Heart right ventricle (tissue), 16 donors: ENCODE measurements around the gene PPP2R3C. TPM values are rescaled to one million over a fixed set of nuclear protein-coding genes. Genes with fewer than 3 reads are reported as not detected.

Experiments used
- ATAC-seq, 8 donors: fragments of 200-7000 bp; cut with Tn5 transposase; one replicate each; pipeline ENCODE4 v1.9.1; 2020; ENCODE audit warnings: mild to moderate bottlenecking in 8 of 8, moderate library complexity in 8 of 8, moderate number of reproducible peaks in 1 of 8
- DNase-seq, 2 donors: peaks; one replicate each; pipeline ENCODE4 v3.0.0-alpha.2; 2020
- H3K27ac ChIP-seq, 10 donors: fragments of 200-600 bp; sonication (generic) in 2 of 10; one replicate each; pipeline versions ENCODE4 v1.5.0 to v1.8.0; 2020 to 2022; ENCODE audit warnings: mild to moderate bottlenecking in 3 of 10
- H3K27me3 ChIP-seq, 7 donors: fragments of 200-600 bp; one replicate each; pipeline ENCODE4 v1.8.0; 2021 to 2022; ENCODE audit warnings: mild to moderate bottlenecking in 2 of 7
- H3K36me3 ChIP-seq, 9 donors: fragments of 200-600 bp; sonication (generic) in 1 of 9; one replicate each; pipeline versions ENCODE4 v1.5.0 to v1.8.0; 2020 to 2022; ENCODE audit warnings: mild to moderate bottlenecking in 2 of 9
- H3K4me1 ChIP-seq, 9 donors: fragments of 200-600 bp; sonication (generic) in 1 of 9; one replicate each; pipeline versions ENCODE4 v1.5.0 to v1.8.0; 2020 to 2022; ENCODE audit warnings: mild to moderate bottlenecking in 4 of 9
- H3K4me3 ChIP-seq, 10 donors: fragments of 200-600 bp; sonication (generic) in 2 of 10; one replicate each; pipeline versions ENCODE4 v1.5.0 to v1.8.0; 2020 to 2022; ENCODE audit warnings: mild to moderate bottlenecking in 7 of 10, moderate library complexity in 2 of 10
- H3K9me3 ChIP-seq, 11 donors: fragments of 200-600 bp in 10 of 11; sonication (generic) in 2 of 11; one replicate each; pipeline versions ENCODE4 v1.5.0 to v1.8.0; 2013 to 2022; ENCODE audit warnings: mild to moderate bottlenecking in 2 of 11, control low read depth in 1 of 11, moderate library complexity in 1 of 11
- CTCF ChIP-seq, 9 donors: fragments of 200-600 bp; sonication (generic) in 2 of 9; IDR thresholded peaks; one replicate each; pipeline versions ENCODE4 v1.5.0 to v1.8.0; 2021 to 2022; ENCODE audit warnings: antibody characterized with exemption in 9 of 9, mild to moderate bottlenecking in 5 of 9, moderate library complexity in 1 of 9
- WGBS, 2 donors: extraction: QIAGEN DNeasy Blood & Tissue Kit; methylation state at CpG; one replicate each; pipeline ENCODE4 v1.1.7; 2013; ENCODE audit warnings: inconsistent platforms in 1 of 2; 5-methylcytosine and 5-hydroxymethylcytosine counted together
- intact Hi-C, 10 donors: fragments of 100-400 bp; cut with DNase I; formaldehyde crosslinking; loops; one replicate each; pipeline versions ENCODE4 v1.11.1 to v1.14.2; 2022
- polyA plus RNA-seq, 2 donors: library from polyadenylated mRNA; stranded (reverse); fragments of 200-250 nt; gene quantifications; one replicate each; pipeline ENCODE4 v1.2.3, GENCODE V29; 2013
- total RNA-seq, 10 donors: library from RNA; stranded (reverse); fragmentation: NEBNext Ultra II Directional in 3 of 10; extraction: Animal tissue kit (Norgen Biotek cat#: 25700) in 3 of 10; gene quantifications; one replicate each; pipeline versions ENCODE4 v1.2.1 to v1.2.4, GENCODE V29; 2021 to 2023
- donor health status: Arrhythmogenic right ventricular cardiomyopathy.
- donor health status: ischemic (EF 13 %, LVEDD 7.1; RV severe dilation, severe dysfunction).
- donor health status: healthy with polysubstance abuse.
- donor health status: DM: no; HTN: yes; CAD: no.
- donor health status: DM: no; HTN: no; CAD: no.
- donor health status: ischemic (EF 25% LVEDD 6.9; RV normal size, moderate dysfunction).
- donor health status: ischemic (EF 25% LVEDD 5.7; RV mildly dilated, moderate dysfunction).
- donor health status: healthy.
- donor health status: DM: yes; HTN: yes; CAD: no.
- donor health status: Ischemic cardiomyopathy.
- donor health status: ischemic (EF 35%, LVEDD 5.7; RV mildly dilated, moderate dysfunction).
- donor health status: nonischemic (EF 11% LVEDD 7.7; RV severe dilation, severe dysfunction).
- donor health status: DM: yes; HTN: yes; CAD: no.
- donor health status: PGD.
- donor health status: ischemic (EF 29% LVEDD 5.4; RV normal size, mild dysfunction).
- donor health status: nonischemic (EF 23%, LVEDD 6.1; RV moderate dilation, normal function).

PPP2R3C gene
- total and polyA plus RNA-seq, 12 donors: 25.5 to 36.3 (median 27.9) TPM

GRCh38 chr14:35138585-35138984 is 16.8 kb upstream of the PPP2R3C start:
- Histone ChIP-seq H3K9me3 (no peaks in the 10 kb centered on the region), H3K27me3 (no peaks in the 10 kb centered on the region), H3K4me1 (peaks cover 0 to 12% (median 7%) of the 10 kb centered on the region in 9 donors), H3K36me3 (peaks cover 0 to 58% (median 7%) of the 10 kb centered on the region in 9 donors), H3K27ac (no peak overlapping the region), H3K4me3 (no peak overlapping the region)
- DNase-seq (no peak), ATAC-seq (no peak)
- intact Hi-C loops: loop anchor here in 4 of 10 donors (2.0 to 5.0 kb wide), 3 partner anchors 274 to 279 kb away; no protein-coding TSS in a partner anchor
- WGBS, 2 donors: 71 to 93% methylated on average over 5 of the region's 5 CpGs
- no peak for TF ChIP-seq CTCF (IDR thresholded peaks at IDR 0.05)

DNA sequence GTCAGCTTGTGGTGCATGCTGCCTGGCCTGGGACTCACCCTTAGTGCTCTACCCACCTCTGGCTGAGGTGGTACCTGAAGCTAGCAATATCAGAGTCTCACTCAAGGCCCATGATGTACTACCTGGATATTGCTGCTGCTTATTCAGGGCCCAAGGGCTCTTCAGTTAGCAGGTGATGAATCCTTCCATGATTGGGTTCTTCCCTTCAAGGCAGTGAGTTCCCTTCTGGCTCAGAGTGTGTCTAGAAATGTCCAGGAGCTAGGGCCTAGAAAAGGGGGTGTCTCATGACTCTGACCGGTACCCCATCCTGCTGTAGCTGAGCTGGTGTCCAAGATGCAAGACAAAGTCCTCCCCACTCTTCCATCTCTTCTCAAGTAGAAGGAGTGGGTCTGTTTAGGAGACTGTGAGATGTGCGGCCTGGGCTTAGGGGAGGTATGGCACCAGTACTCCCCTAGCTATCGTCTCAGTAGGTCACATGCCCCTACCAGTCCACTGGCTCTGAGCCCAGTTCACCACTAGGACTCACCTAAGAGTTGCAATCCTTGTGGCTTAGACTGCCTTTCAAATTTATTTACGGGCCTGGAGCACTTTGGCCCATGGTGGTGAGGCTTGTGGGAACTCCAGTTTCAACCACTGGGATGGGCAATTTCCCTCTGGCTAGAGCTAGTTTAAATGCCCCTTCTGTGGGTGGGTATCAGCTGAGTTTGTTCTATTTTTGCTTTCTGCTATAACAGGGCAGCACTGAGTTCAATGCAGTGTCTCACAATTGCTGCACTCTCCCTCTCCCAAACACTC is 12.7 kb upstream of the PPP2R3C start:
- DNase-seq (no peak), ATAC-seq (peak in 5 of 8 donors; percentile 22 to 64 (median 50))
- intact Hi-C loops: loop anchor here in 3 of 10 donors (5.0 kb wide), 2 partner anchors 278 to 283 kb away; no protein-coding TSS in a partner anchor
- peaks cover 0 to 65% (median 0%) of the 10 kb centered on the region in 9 donors for H3K36me3 ChIP-seq
- H3K27me3 ChIP-seq: no peaks in the 10 kb centered on the region
- H3K4me3 ChIP-seq: no peak overlapping the region
- peaks cover 0 to 12% (median 7%) of the 10 kb centered on the region in 9 donors for H3K4me1 ChIP-seq
- H3K9me3 ChIP-seq: peaks cover 0 to 11% (median 0%) of the 10 kb centered on the region in 11 donors
- no peak for TF ChIP-seq CTCF (IDR thresholded peaks at IDR 0.05)
- H3K27ac ChIP-seq: no peak overlapping the region
- WGBS, 2 donors: 69 to 77% methylated on average over 4 of the region's 4 CpGs

GRCh38 chr14:35133542-35134328 is 11.9 kb upstream of the PPP2R3C start:
- H3K27me3 ChIP-seq: no peaks in the 10 kb centered on the region
- no peak for TF ChIP-seq CTCF (IDR thresholded peaks at IDR 0.05)
- H3K9me3 ChIP-seq: peaks cover 0 to 11% (median 0%) of the 10 kb centered on the region in 11 donors
- intact Hi-C loops: loop anchor here in 1 of 10 donors (2.0 kb wide), 1 partner anchor 13 kb away; no protein-coding TSS in a partner anchor
- H3K36me3 ChIP-seq: peaks cover 0 to 58% (median 0%) of the 10 kb centered on the region in 9 donors
- no peak for DNase-seq
- 80 to 85% methylated on average over 6 of the region's 6 CpGs for WGBS, 2 donors
- H3K4me1 ChIP-seq: peaks cover 0 to 12% (median 7%) of the 10 kb centered on the region in 9 donors
- ATAC-seq: no peak
- no peak overlapping the region for H3K4me3 ChIP-seq
- H3K27ac ChIP-seq: no peak overlapping the region

GRCh38 chr14:35124127-35124526 is 2.3 kb upstream of the PPP2R3C start:
- Histone ChIP-seq H3K27ac (no peak overlapping the region), H3K9me3 (no peaks in the 10 kb centered on the region), H3K27me3 (no peaks in the 10 kb centered on the region), H3K4me3 (no peak overlapping the region), H3K4me1 (peaks cover 0 to 59% (median 28%) of the 10 kb centered on the region in 9 donors), H3K36me3 (peaks cover 0 to 27% (median 3%) of the 10 kb centered on the region in 9 donors)
- 95 to 100% methylated on average over 1 of the region's 1 CpG for WGBS, 2 donors
- intact Hi-C loops: loop anchor here in 6 of 10 donors (5.0 to 10.0 kb wide), 6 partner anchors 77 to 1201 kb away; partner anchors contain the start of genes FAM177A1 (in 3 of the 6), BAZ1A (in 2 of the 6), SRP54 (in 2 of the 6) and MBIP (in 1 of the 6)
- no peak for TF ChIP-seq CTCF (IDR thresholded peaks at IDR 0.05)
- ATAC-seq: no peak
- no peak for DNase-seq
